GM06990 (cell line): ENCODE results near the gene ATP2B3.

Source experiments
- DNase-seq: peaks from one replicate; pipeline ENCODE4 v3.0.0-alpha.2; 2011; ENCODE audit not compliant: insufficient read length; ENCODE audit errors: extremely low read depth
- H3K27me3 ChIP-seq: replicated peaks from 2 replicates; pipeline ENCODE4 v1.6.0; 2011; ENCODE audit warnings: low read length; ENCODE audit not compliant: control insufficient read depth, insufficient read depth
- H3K36me3 ChIP-seq: 2 replicates; pipeline ENCODE4 v1.5.1; 2011; ENCODE audit warnings: low read length; ENCODE audit not compliant: control insufficient read depth, insufficient read depth
- H3K4me3 ChIP-seq: replicated peaks from 2 replicates; pipeline ENCODE4 v1.5.1; 2011; ENCODE audit warnings: low read depth, mild to moderate bottlenecking, control low read depth, low read length
- TF ChIP-seq, protein P1 (sequence below): IDR thresholded peaks from 2 replicates; pipeline ENCODE4 v1.5.1; 2011; ENCODE audit warnings: low read length, control low read depth, mild to moderate bottlenecking, inconsistent platforms; ENCODE audit not compliant: insufficient read depth, poor library complexity, severe bottlenecking

Gene ATP2B3

DNA sequence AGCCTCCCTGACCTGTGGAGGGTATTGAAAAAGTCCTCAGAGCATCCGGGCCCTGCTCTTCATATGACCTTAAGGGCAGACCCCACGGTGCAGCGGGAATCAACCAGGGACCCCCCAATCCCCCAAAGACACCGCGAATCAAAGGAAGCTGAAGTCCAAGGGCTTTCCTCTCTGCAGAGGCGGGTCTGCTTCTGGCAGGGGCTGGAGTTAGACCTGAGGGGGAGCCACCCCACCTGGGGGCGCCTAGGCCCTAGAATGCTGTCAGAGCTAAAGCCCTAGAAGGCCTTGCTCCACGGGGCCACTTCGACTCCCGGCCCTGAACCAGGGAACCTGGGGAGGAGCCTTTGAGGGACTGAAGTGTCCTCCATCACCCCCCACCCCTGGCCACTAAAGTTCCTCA, 44.3 kb upstream of the ATP2B3 start:
- TF ChIP-seq, protein P1, sequence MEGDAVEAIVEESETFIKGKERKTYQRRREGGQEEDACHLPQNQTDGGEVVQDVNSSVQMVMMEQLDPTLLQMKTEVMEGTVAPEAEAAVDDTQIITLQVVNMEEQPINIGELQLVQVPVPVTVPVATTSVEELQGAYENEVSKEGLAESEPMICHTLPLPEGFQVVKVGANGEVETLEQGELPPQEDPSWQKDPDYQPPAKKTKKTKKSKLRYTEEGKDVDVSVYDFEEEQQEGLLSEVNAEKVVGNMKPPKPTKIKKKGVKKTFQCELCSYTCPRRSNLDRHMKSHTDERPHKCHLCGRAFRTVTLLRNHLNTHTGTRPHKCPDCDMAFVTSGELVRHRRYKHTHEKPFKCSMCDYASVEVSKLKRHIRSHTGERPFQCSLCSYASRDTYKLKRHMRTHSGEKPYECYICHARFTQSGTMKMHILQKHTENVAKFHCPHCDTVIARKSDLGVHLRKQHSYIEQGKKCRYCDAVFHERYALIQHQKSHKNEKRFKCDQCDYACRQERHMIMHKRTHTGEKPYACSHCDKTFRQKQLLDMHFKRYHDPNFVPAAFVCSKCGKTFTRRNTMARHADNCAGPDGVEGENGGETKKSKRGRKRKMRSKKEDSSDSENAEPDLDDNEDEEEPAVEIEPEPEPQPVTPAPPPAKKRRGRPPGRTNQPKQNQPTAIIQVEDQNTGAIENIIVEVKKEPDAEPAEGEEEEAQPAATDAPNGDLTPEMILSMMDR: no peak

DNA sequence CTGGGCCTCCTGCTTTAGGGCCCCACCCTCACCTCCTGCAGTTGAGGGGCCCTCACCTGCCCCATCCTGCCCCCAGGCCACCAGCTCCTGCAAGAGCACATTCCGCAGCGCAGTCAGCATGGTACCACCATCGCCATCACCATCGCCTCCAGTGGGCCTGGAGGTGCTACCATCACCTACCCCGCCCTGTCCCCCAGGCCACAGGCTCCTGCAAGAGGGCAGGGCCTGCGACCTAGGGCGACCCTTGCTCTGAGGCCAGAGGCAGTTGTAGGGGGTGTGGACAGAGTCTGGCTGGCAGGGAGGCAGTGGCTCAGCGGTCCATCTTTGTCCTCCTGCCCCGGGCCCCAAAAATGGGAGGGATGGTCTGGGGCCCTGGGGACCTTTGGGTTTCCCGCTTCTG, 43.2 kb upstream of the ATP2B3 start:
- TF ChIP-seq, protein P1: no peak
- no peaks in the 10 kb centered on the region for H3K27me3 ChIP-seq

More for the DNA sequence above, 44.3 kb upstream of the ATP2B3 start:
- Histone ChIP-seq H3K4me3 (no peak overlapping the region), H3K27me3 (no peaks in the 10 kb centered on the region), H3K36me3 (no peaks in the 10 kb centered on the region; the same call in none of the 2 replicates)
- no peak for DNase-seq

DNA sequence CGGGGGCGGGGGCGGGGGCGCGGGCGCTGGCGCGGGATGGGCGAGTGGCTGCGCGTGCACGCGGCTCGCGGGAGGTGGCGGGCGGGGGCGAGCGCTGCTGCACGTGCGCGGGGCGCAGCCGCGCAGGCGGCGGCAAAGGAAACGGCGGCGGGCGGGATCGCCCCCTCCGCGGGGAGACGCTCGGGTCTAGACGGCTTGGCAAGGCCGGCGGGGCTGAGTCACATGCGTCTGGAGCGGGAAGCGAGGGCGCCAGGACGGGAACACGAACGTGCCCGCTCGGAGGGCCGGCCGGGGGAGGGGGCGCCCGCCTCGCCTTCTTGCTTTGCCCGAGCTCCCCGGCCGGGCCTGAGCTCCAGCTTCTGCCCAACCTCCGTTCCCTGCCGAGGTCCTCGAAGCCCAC, 42.7 kb upstream of the ATP2B3 start:
- H3K27me3 ChIP-seq: no peaks in the 10 kb centered on the region
- no peaks in the 10 kb centered on the region for H3K36me3 ChIP-seq
- no peak overlapping the region for H3K4me3 ChIP-seq
- no peak for DNase-seq
- TF ChIP-seq, protein P1: no peak

More for the DNA sequence above, 43.2 kb upstream of the ATP2B3 start:
- DNase-seq: no peak
- no peaks in the 10 kb centered on the region for H3K36me3 ChIP-seq
- no peak overlapping the region for H3K4me3 ChIP-seq

DNA sequence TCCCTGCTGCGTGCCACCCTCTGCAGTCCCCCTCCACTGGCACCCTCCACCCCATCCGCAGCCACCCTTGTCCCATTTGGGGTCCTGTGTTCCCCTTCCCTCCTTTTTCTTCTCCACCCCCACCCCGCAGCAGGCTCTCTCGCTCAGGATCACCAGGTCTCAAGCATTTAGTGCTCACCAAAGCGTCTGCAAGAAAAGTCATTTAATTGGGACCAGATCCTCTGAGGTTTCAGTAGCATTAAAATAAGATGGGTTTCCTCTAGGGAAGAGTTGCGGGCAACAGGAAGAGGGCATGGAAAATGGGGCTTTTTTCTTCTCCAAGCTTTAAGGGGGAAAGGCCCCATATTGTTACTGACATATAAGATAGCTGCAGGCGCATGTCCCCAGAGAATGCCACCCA, 42.2 kb upstream of the ATP2B3 start:
- H3K27me3 ChIP-seq: no peaks in the 10 kb centered on the region
- no peaks in the 10 kb centered on the region for H3K36me3 ChIP-seq
- TF ChIP-seq, protein P1: no peak
- no peak overlapping the region for H3K4me3 ChIP-seq
- no peak for DNase-seq

DNA sequence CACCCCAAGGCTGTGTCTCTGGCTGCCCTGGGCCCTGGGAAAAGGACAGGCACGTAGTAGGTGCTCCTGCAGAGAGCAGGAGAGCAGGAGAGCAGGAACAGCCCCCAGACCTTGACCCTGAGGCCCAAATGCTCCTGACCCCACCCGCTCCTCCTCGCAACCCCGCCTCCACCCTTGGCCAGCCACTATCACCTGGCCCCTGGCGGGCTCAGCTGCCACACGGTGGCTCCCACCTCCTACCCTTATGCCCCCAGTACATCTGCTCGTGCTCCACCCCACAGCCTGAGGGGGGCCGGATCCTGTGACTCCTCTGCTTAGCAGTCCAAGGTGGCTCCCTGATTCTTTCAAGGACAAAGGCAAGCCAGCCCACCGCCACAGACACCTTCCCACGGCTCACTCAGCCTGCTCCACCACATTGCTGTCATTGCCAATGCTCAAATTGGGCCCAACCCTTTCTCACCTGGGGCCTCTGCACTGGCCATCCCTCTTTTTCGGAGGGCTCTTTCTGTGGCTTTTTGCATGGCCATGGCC, 41.6 kb upstream of the ATP2B3 start:
- TF ChIP-seq, protein P1: no peak
- no peaks in the 10 kb centered on the region for H3K27me3 ChIP-seq
- no peak for DNase-seq

More for the DNA sequence above, 41.6 kb upstream of the ATP2B3 start:
- H3K36me3 ChIP-seq: no peaks in the 10 kb centered on the region
- H3K4me3 ChIP-seq: no peak overlapping the region
